T-helper 2 cell treated with Interferon-gamma antibody and Interleukin-4, amounts not matched to agents 5 μg/mL and 100 μg/mL, for 36 hours (primary cell): ENCODE results near the gene PLA2G4A.
"Not testable (repeated sequence)": the region's sequence is repeated elsewhere in the genome, so short reads cannot be mapped to it uniquely, and the experiment has no call there.

ENCODE experiments used
- DNase-seq: peaks from one replicate; pipeline ENCODE4 v3.0.0; 2021; ENCODE audit warnings: low spot score
- H3K27ac Mint-ChIP-seq: one replicate; pipeline ENCODE4 v1.8.0; 2021; ENCODE audit warnings: mild to moderate bottlenecking, mixed read lengths
- H3K27me3 Mint-ChIP-seq: one replicate; pipeline ENCODE4 v1.8.0; 2021; ENCODE audit warnings: low read depth, mixed read lengths
- H3K36me3 Mint-ChIP-seq: one replicate; pipeline ENCODE4 v1.8.0; 2021; ENCODE audit warnings: low read depth, mixed read lengths
- H3K4me1 Mint-ChIP-seq: one replicate; pipeline ENCODE4 v1.8.0; 2021; ENCODE audit warnings: low read depth, mixed read lengths
- H3K4me3 Mint-ChIP-seq: one replicate; pipeline ENCODE4 v1.8.0; 2022; ENCODE audit warnings: mild to moderate bottlenecking, moderate library complexity, mixed read lengths
- H3K9me3 Mint-ChIP-seq: one replicate; pipeline ENCODE4 v1.8.0; 2021; ENCODE audit warnings: mixed read lengths

The PLA2G4A gene

GRCh38 chr1:186899577-186899976, 70.8 kb downstream of the PLA2G4A start:
- no peak overlapping the region for H3K4me3 Mint-ChIP-seq
- no peaks in the 10 kb centered on the region for H3K27me3 Mint-ChIP-seq
- H3K36me3 Mint-ChIP-seq, result peaks cover 7% of the 10 kb centered on the region
- peak; percentile 56 for DNase-seq
- no peak overlapping the region for H3K27ac Mint-ChIP-seq
- H3K9me3 Mint-ChIP-seq, result peaks cover 7% of the 10 kb centered on the region
- peaks cover 21% of the 10 kb centered on the region for H3K4me1 Mint-ChIP-seq

GRCh38 chr1:186899977-186900376, 71.2 kb downstream of the PLA2G4A start:
- no peak for DNase-seq
- Mint-ChIP-seq H3K27me3 (no peaks in the 10 kb centered on the region), H3K4me3 (no peak overlapping the region), H3K9me3 (peaks cover 7% of the 10 kb centered on the region), H3K36me3 (peaks cover 7% of the 10 kb centered on the region), H3K27ac (no peak overlapping the region), H3K4me1 (peaks cover 21% of the 10 kb centered on the region)

GRCh38 chr1:186900539-186901237, 71.9 kb downstream of the PLA2G4A start:
- peaks cover 21% of the 10 kb centered on the region for H3K4me1 Mint-ChIP-seq
- H3K27ac Mint-ChIP-seq, result peak overlapping the region; percentile 1
- no peaks in the 10 kb centered on the region for H3K27me3 Mint-ChIP-seq
- peak overlapping the region; percentile 19 for H3K4me3 Mint-ChIP-seq
- peaks cover 7% of the 10 kb centered on the region for H3K36me3 Mint-ChIP-seq
- DNase-seq, result no peak
- peaks cover 7% of the 10 kb centered on the region for H3K9me3 Mint-ChIP-seq

- no peak for DNase-seq
- Mint-ChIP-seq H3K4me3 (no peak overlapping the region), H3K27ac (no peak overlapping the region), H3K36me3 (peaks cover 7% of the 10 kb centered on the region), H3K27me3 (no peaks in the 10 kb centered on the region), H3K9me3 (peaks cover 7% of the 10 kb centered on the region), H3K4me1 (peaks cover 19% of the 10 kb centered on the region)
Measured at GRCh38 chr1:186901631-186902030, 72.9 kb downstream of the PLA2G4A start.

- no peaks in the 10 kb centered on the region for H3K27me3 Mint-ChIP-seq
- H3K27ac Mint-ChIP-seq, result no peak overlapping the region
- H3K4me1 Mint-ChIP-seq, result peaks cover 19% of the 10 kb centered on the region
- H3K36me3 Mint-ChIP-seq, result peaks cover 7% of the 10 kb centered on the region
- no peak overlapping the region for H3K4me3 Mint-ChIP-seq
- DNase-seq, result no peak
- H3K9me3 Mint-ChIP-seq, result peaks cover 7% of the 10 kb centered on the region
Measured at GRCh38 chr1:186903374-186904136, 74.8 kb downstream of the PLA2G4A start.

GRCh38 chr1:186904361-186904760, 75.6 kb downstream of the PLA2G4A start:
- DNase-seq, result no peak
- Mint-ChIP-seq H3K4me3 (no peak overlapping the region), H3K27me3 (no peaks in the 10 kb centered on the region), H3K4me1 (peaks cover 15% of the 10 kb centered on the region), H3K27ac (no peak overlapping the region), H3K36me3 (peaks cover 7% of the 10 kb centered on the region), H3K9me3 (peaks cover 7% of the 10 kb centered on the region)

GRCh38 chr1:186905561-186905960, 76.8 kb downstream of the PLA2G4A start:
- Mint-ChIP-seq H3K27ac (no peak overlapping the region), H3K4me3 (no peak overlapping the region), H3K36me3 (peaks cover 7% of the 10 kb centered on the region), H3K9me3 (peaks cover 7% of the 10 kb centered on the region), H3K4me1 (peaks cover 7% of the 10 kb centered on the region), H3K27me3 (no peaks in the 10 kb centered on the region)
- DNase-seq, result no peak

- Mint-ChIP-seq H3K4me1 (peaks cover 4% of the 10 kb centered on the region), H3K27me3 (no peaks in the 10 kb centered on the region), H3K4me3 (no peak overlapping the region), H3K9me3 (no peaks in the 10 kb centered on the region), H3K27ac (no peak overlapping the region), H3K36me3 (no peaks in the 10 kb centered on the region)
- DNase-seq, result no peak
Measured at GRCh38 chr1:186915555-186915954, 86.8 kb downstream of the PLA2G4A start.

- not testable (repeated sequence) for H3K4me3 Mint-ChIP-seq, DNase-seq, H3K4me1 Mint-ChIP-seq, H3K36me3 Mint-ChIP-seq, H3K27ac Mint-ChIP-seq, H3K9me3 Mint-ChIP-seq, H3K27me3 Mint-ChIP-seq
Measured at GRCh38 chr1:186917106-186917786, 88.5 kb downstream of the PLA2G4A start.

- H3K36me3 Mint-ChIP-seq, H3K9me3 Mint-ChIP-seq, H3K27ac Mint-ChIP-seq, DNase-seq, H3K27me3 Mint-ChIP-seq, H3K4me3 Mint-ChIP-seq: not testable (repeated sequence)
- peaks cover 14% of the 10 kb centered on the region for H3K4me1 Mint-ChIP-seq
Measured at GRCh38 chr1:186921386-186921785, 92.6 kb downstream of the PLA2G4A start.

- not testable (repeated sequence) for H3K36me3 Mint-ChIP-seq, DNase-seq, H3K27me3 Mint-ChIP-seq, H3K9me3 Mint-ChIP-seq, H3K27ac Mint-ChIP-seq, H3K4me3 Mint-ChIP-seq
- H3K4me1 Mint-ChIP-seq, result peaks cover 14% of the 10 kb centered on the region
Measured at GRCh38 chr1:186922814-186923213, 94.1 kb downstream of the PLA2G4A start.

GRCh38 chr1:186923486-186923885, 94.7 kb downstream of the PLA2G4A start:
- Mint-ChIP-seq H3K36me3 (peaks cover 1% of the 10 kb centered on the region), H3K9me3 (peaks cover 5% of the 10 kb centered on the region), H3K4me1 (peaks cover 14% of the 10 kb centered on the region), H3K27ac (no peak overlapping the region), H3K4me3 (no peak overlapping the region), H3K27me3 (no peaks in the 10 kb centered on the region)
- DNase-seq, result no peak

- H3K4me3 Mint-ChIP-seq, result no peak overlapping the region
- no peaks in the 10 kb centered on the region for H3K27me3 Mint-ChIP-seq
- peaks cover 5% of the 10 kb centered on the region for H3K9me3 Mint-ChIP-seq
- DNase-seq, result no peak
- H3K4me1 Mint-ChIP-seq, result peaks cover 12% of the 10 kb centered on the region
- no peak overlapping the region for H3K27ac Mint-ChIP-seq
- peaks cover 1% of the 10 kb centered on the region for H3K36me3 Mint-ChIP-seq
Measured at GRCh38 chr1:186925881-186926669, 97.3 kb downstream of the PLA2G4A start.
